NT2/D1 (cell line): ENCODE data around the gene TFPI.

Experiments used
- DNase-seq: peaks from one replicate; pipeline ENCODE4 v3.0.0-alpha.2; 2011; ENCODE audit warnings: low read depth, low spot score
- H3K27me3 ChIP-seq: 2 replicates; pipeline ENCODE4 v1.6.0; 2011; ENCODE audit warnings: mild to moderate bottlenecking; ENCODE audit not compliant: insufficient read length, insufficient read depth
- H3K36me3 ChIP-seq: 2 replicates; pipeline ENCODE4 v1.6.1; 2011; ENCODE audit warnings: mild to moderate bottlenecking, low read length, mixed read lengths; ENCODE audit not compliant: insufficient read depth, insufficient read length
- H3K4me1 ChIP-seq: 2 replicates; pipeline ENCODE4 v1.5.1; 2011; ENCODE audit not compliant: insufficient read depth, insufficient read length
- H3K4me3 ChIP-seq: 2 replicates; pipeline ENCODE4 v1.5.1; 2011; ENCODE audit warnings: low read depth; ENCODE audit not compliant: insufficient read length
- H3K9ac ChIP-seq: 2 replicates; pipeline ENCODE4 v1.6.0; 2011; ENCODE audit warnings: low read depth; ENCODE audit not compliant: insufficient read length
- H3K9me3 ChIP-seq: 2 replicates; pipeline ENCODE4 v1.5.1; 2011; ENCODE audit warnings: mild to moderate bottlenecking, low read length; ENCODE audit not compliant: insufficient read depth
- SUZ12 ChIP-seq: IDR thresholded peaks from 2 replicates; pipeline ENCODE4 v1.6.1; 2011; ENCODE audit not compliant: insufficient read length, insufficient read depth; ENCODE audit errors: extremely low read depth
- YY1 ChIP-seq: IDR thresholded peaks from 2 replicates; pipeline ENCODE4 v1.6.1; 2011; ENCODE audit not compliant: insufficient read length, insufficient read depth
- ZNF274 ChIP-seq: IDR thresholded peaks from 2 replicates; pipeline ENCODE4 v1.6.1; 2011; ENCODE audit warnings: mild to moderate bottlenecking, low read depth, low read length

The TFPI gene

DNA sequence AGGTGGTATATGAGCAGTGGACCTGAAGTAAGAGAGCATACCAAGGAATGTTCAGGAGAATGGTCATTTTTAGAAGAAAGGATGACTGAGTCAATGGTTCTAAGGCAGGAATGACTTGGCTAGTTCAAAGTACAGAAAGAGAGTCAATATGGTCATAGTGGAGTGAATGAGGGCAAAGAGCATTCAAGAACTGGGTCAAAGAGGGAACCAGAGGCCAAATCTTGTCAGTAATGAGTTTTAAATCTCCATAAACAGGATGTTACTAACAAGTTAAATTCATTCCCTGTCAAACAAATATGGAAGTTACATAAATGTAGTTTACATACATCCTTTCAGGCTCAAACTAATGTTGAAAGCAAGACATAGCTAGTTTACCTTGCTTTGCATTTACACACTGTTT is 122.3 kb downstream of the TFPI start:
- Histone ChIP-seq H3K27me3 (no peaks in the 10 kb centered on the region), H3K4me3 (no peak overlapping the region), H3K4me1 (no peaks in the 10 kb centered on the region), H3K9ac (no peak overlapping the region), H3K36me3 (no peaks in the 10 kb centered on the region), H3K9me3 (no peaks in the 10 kb centered on the region)
- TF ChIP-seq YY1 (no peak), SUZ12 (no peak), ZNF274 (no peak)
- no peak for DNase-seq

- H3K9ac ChIP-seq, result no peak overlapping the region
- no peak overlapping the region for H3K4me3 ChIP-seq
- H3K27me3 ChIP-seq, result no peaks in the 10 kb centered on the region
- no peak for DNase-seq
- no peaks in the 10 kb centered on the region for H3K36me3 ChIP-seq
- H3K4me1 ChIP-seq, result no peaks in the 10 kb centered on the region
- H3K9me3 ChIP-seq, result no peaks in the 10 kb centered on the region
- TF ChIP-seq YY1, result no peak
- no peak for TF ChIP-seq ZNF274
- no peak for TF ChIP-seq SUZ12
These were observed 124.2 kb downstream of the TFPI start for GRCh38 chr2:187429989-187430388.

DNA sequence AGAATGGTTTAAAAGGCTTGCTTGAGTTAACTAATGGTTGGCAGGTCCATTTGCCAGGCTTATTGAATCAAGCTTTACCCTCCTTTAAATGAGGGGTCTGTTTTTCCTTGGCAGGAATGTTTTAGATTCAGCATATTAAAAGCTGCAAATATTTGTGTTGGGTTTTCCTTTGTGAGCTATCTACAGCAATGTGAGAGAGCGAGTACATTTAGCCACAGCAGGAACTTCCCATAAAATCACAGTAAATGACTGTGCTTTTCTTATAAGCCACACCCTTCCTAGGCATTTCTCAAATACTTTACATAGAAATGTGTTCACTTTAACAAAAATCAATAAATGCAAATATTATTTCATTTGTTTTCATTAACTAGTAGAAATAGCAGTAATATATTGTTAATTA is 130.1 kb downstream of the TFPI start:
- H3K9me3 ChIP-seq, result no peaks in the 10 kb centered on the region
- H3K27me3 ChIP-seq, result no peaks in the 10 kb centered on the region
- TF ChIP-seq ZNF274, result no peak
- no peak for TF ChIP-seq YY1
- no peak for TF ChIP-seq SUZ12
- no peak overlapping the region for H3K9ac ChIP-seq
- no peaks in the 10 kb centered on the region for H3K36me3 ChIP-seq
- H3K4me1 ChIP-seq, result no peaks in the 10 kb centered on the region
- DNase-seq, result no peak
- no peak overlapping the region for H3K4me3 ChIP-seq

GRCh38 chr2:187422282-187422681 is 132.0 kb downstream of the TFPI start:
- TF ChIP-seq YY1 (no peak), ZNF274 (no peak), SUZ12 (no peak)
- H3K9me3 ChIP-seq, result no peaks in the 10 kb centered on the region
- no peaks in the 10 kb centered on the region for H3K4me1 ChIP-seq
- H3K9ac ChIP-seq, result no peak overlapping the region
- H3K36me3 ChIP-seq, result no peaks in the 10 kb centered on the region
- DNase-seq, result no peak
- no peak overlapping the region for H3K4me3 ChIP-seq
- no peaks in the 10 kb centered on the region for H3K27me3 ChIP-seq

- TF ChIP-seq ZNF274, result no peak
- TF ChIP-seq SUZ12, result no peak
- TF ChIP-seq YY1, result no peak
- DNase-seq, result no peak
- H3K9me3 ChIP-seq, result no peaks in the 10 kb centered on the region
- no peak overlapping the region for H3K9ac ChIP-seq
- H3K36me3 ChIP-seq, result no peaks in the 10 kb centered on the region
- no peaks in the 10 kb centered on the region for H3K4me1 ChIP-seq
- H3K4me3 ChIP-seq, result no peak overlapping the region
- no peaks in the 10 kb centered on the region for H3K27me3 ChIP-seq
These were observed 132.7 kb downstream of the TFPI start for GRCh38 chr2:187421519-187421918.

DNA sequence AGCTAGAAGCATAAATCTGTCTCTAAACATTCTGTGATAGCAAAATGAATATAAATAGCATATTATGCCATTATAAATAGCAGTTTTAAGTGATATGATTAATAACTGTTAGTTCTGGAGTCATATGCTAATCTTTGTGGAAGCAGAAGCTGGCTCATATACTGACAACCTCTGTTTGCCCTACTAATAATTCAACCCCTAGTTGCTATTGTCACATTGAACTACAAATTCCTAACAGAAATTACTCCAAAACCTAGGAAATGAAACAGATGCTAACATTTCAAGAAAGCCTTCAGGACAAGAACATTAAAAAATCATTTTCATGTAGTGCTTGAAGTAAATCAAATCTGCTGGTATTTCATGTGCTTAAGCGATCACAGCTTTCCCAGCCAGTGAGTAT is 134.4 kb downstream of the TFPI start:
- H3K27me3 ChIP-seq, result no peaks in the 10 kb centered on the region
- TF ChIP-seq SUZ12 (no peak), ZNF274 (no peak), YY1 (no peak)
- no peaks in the 10 kb centered on the region for H3K4me1 ChIP-seq
- no peaks in the 10 kb centered on the region for H3K36me3 ChIP-seq
- no peak for DNase-seq
- H3K9ac ChIP-seq, result no peak overlapping the region
- H3K4me3 ChIP-seq, result no peak overlapping the region
- H3K9me3 ChIP-seq, result no peaks in the 10 kb centered on the region

- H3K9ac ChIP-seq, result no peak overlapping the region
- no peak for TF ChIP-seq ZNF274
- H3K9me3 ChIP-seq, result no peaks in the 10 kb centered on the region
- H3K4me3 ChIP-seq, result no peak overlapping the region
- no peak for DNase-seq
- no peaks in the 10 kb centered on the region for H3K27me3 ChIP-seq
- no peaks in the 10 kb centered on the region for H3K36me3 ChIP-seq
- no peaks in the 10 kb centered on the region for H3K4me1 ChIP-seq
These were observed 138.8 kb downstream of the TFPI start for GRCh38 chr2:187415449-187415848.
